Activated CD4-positive, CD25-positive, alpha-beta regulatory T cell (primary cell): ENCODE data around the gene PIP4P1.
A peak's percentile ranks its signal among the peaks of the same experiment; 100 is the strongest.
"Not testable (repeated sequence)": the region's sequence is repeated elsewhere in the genome, so short reads cannot be mapped to it uniquely, and the experiment has no call there.

Source experiments
- DNase-seq, 4 experiments: peaks; one replicate each; lab custom pipeline; 2025; lab: John Stamatoyannopoulos, UW

Gene PIP4P1

GRCh38 chr14:20461225-20462141 lies at the start of gene PIP4P1:
Gene PIP4P1, minus strand, starts transcription at chr14:20461434. Its CDS starts 109 bp downstream, at chr14:20461325.
- peak; percentile 94 to 98 (median 96) for DNase-seq

- no peak for DNase-seq
Measured at GRCh38 chr14:20508367-20508766, 47.1 kb upstream of the PIP4P1 start.

DNA sequence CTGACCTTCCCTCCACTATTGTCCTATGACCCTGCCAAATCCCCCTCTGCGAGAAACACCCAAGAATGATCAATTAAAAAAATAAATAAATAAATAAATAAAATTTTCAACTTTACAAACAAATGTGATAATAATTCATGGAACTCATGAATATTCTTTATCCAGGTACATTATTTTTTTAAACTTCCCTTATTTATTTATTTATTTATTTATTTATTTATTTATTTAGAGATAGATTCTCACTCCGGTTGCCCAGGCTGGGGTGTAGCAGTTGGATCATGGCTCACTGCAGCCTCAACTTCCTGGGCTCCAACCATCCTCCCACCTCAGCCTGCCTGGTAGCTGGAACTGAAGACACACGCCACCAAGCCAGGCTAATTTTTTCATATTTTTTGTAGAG lies 46.3 kb upstream of the PIP4P1 start:
- DNase-seq = not testable (repeated sequence)

GRCh38 chr14:20506752-20507151 lies 45.5 kb upstream of the PIP4P1 start:
- DNase-seq = not testable (repeated sequence)

- not testable (repeated sequence) for DNase-seq
Measured at GRCh38 chr14:20506276-20506675, 45.0 kb upstream of the PIP4P1 start.

- no peak for DNase-seq
Measured at GRCh38 chr14:20503898-20504297, 42.7 kb upstream of the PIP4P1 start.

DNA sequence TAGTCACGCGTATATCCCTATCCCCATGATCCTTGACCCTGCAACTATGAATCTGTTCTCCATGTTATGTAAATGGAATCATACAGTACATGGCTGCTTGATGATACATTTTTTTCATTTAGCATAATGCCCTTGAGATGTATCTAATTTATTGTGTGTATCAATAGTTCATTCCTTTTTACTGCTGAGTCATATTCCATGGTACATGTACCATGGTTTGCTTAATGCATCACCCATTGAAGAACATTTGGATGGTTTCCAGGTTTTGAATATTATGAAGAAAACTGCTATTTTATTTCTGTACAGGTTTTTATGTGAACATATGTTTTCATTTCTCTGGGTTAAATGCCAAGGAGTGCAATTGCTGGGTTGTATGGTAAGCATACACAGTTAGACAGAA lies 40.1 kb upstream of the PIP4P1 start:
- DNase-seq = no peak

GRCh38 chr14:20499881-20500280 lies 38.6 kb upstream of the PIP4P1 start:
- no peak for DNase-seq

- DNase-seq = no peak
Measured at GRCh38 chr14:20499108-20499507, 37.9 kb upstream of the PIP4P1 start.

DNA sequence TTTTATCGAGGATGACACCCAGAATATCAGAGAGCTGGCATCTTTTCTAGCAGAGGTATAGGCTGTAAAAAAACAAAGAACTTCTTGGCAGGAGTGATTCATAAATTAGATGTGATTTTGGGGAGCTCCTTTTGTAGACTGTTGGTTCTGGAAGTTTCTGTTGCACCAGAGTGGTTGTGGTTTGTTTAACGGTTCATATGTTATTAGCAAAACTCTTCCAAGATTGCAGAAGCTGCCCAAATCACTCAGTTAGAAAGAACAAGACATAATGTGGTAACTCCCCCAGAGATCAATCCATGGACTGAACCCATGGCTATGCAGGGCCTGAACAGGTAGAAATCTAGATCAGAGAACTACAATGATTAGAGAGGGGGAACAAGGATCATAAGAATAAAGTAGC lies 37.4 kb upstream of the PIP4P1 start:
- DNase-seq = no peak

- DNase-seq = no peak
Measured at GRCh38 chr14:20494935-20495766, 33.9 kb upstream of the PIP4P1 start.

DNA sequence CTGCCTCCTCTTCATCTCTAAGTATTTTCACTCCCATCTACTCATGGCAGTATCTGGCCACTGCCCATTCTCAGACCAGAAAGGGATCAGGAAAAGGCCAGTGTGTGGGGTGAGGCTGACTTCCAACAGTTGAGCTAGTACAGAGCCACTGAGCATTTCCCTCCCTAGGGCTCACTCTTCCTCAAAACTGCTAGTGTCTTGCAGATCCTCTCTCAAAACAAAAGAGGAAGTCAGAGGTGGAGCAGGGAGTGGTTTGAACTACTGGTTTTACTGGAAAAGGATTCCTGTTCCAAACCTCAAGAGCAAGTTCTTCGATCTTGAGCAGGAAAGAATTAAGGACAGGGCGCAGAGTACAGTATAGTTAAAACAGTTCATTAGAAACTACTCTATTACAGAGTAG lies 32.4 kb upstream of the PIP4P1 start:
- DNase-seq = no peak

DNA sequence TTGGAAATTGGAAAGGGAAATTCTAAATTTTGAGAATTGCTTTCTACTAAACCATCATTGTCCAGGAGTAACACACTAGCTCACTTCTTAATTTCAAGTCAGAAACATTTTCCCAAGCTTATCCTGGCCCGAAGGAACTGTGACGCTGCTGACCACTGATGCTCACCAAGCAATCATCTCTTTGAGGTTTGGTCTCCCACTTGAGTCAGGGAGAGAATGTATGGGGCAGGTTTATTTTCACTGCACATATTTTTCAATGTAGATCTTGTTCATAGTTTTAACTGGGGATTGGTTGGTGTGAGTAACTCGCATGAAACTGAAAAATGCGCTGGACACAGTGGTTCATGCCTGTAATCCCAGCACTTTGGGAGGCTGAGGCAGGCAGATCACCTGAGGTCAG lies 31.3 kb upstream of the PIP4P1 start:
- no peak for DNase-seq

GRCh38 chr14:20490563-20490962 lies 29.3 kb upstream of the PIP4P1 start:
- DNase-seq = no peak

DNA sequence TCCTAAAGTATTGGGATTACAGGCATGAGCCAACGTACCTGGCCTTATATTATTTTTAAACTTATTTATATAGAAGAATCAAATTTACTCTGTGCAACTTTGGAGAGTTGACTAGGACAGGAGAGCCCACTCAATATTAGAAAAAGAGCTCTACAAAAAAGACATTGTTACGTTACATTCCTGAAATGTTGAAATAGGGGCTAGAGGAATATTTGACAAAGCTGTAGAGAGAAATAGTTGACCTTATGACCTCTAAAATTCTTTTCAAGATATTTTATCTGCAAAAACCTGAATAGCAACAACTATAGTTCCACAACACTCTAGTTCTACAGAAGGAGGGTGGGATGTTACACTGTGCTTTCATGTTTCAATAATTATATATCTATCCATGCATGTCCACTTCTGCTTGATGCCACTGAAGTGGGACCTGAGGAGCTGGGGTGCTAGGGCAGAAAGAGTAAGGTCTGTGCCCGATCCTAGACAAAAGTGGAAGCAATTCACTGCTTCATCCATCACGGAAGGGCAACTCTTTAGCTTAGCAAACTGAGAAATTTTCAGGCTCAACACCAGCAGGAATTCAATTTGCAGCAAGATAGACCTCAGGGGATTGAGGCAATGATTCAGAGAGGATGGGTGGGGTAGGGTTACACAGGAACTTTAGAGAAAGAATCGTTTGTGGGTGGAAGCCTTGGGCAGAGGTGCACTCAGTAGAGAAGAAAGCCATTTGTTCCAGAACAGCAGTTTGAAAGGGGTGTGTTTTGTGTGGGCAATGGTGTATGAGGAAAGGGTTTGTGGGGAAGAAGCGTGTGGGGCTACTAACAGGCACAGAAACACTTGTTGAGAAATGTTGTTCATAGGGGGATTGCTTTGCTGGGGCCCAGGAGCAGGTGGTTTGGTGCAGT lies 28.1 kb upstream of the PIP4P1 start:
- no peak for DNase-seq

- DNase-seq = no peak
Measured at GRCh38 chr14:20487396-20487725, 26.1 kb upstream of the PIP4P1 start.

DNA sequence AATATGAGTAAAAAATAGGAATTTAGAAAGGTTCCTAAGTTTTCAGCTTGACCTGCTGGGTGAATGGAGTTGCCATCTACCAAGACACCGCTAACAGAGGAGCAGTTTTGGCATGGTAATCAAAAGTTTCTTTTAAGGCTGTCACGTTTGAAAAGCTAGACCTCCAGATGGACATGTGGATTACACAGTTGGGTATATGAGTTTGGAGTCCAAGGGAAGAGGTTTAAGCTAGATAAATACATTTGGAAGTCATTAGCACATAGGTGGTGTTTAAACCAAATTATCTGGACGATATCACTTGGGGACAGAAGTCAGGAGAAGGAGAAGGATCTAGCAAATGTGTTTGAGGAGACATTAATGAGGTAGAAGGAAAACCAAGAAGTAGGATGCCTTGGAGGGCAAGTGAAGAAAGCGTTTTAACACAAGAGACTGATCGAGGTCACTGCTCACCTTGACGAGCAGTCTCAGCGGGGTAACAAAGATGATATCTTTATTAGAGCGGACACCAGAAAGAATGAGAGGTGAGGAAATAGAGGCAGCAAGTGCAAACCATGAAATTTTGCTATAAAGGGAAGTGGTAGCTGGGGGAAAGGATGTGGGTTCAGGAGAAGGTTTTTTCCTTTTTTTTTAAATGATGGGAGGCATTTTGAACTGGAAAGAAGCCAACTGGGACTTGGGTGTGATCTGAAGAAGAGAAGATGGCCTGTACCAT lies 25.6 kb upstream of the PIP4P1 start:
- DNase-seq = no peak

DNA sequence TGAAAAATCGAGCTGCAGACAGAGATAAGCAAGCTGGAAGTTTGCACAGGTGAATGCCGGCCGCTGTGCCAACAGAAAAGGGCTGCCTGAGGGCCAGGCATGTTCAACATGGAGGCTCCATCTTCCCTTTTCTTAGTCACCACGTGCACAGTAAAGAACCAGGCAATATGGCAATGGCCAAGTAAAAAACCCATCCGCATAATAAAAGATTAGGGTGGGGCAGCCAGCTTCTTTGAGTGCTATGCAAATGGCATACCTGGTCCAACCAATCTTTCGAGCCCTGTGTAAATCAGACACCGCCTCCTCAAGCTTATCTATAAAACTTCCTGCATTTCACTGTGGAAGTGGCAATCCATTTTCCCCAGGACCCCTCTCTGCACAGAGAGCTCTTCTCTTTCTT lies 24.7 kb upstream of the PIP4P1 start:
- no peak for DNase-seq

GRCh38 chr14:20482382-20482781 lies 21.1 kb upstream of the PIP4P1 start:
- DNase-seq = no peak

DNA sequence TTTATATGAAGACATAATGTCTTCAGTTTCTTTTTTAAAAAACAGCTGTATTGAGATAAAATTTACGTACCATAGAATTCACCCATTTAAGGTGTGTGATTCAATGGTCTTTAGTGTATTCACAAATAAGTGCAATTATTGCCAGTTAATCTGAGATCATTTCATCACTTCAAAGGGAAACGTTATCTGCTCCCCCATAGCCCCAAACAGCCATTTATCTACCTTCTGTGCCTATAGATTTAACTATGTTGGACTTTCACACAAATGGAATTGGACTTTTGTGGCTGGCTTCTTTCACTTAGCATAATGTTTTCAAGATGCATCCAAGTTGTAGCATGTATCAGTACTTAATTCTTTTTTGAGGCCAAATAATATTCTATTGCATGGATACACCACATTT lies 17.7 kb upstream of the PIP4P1 start:
- DNase-seq = no peak

GRCh38 chr14:20477211-20477876 lies 16.1 kb upstream of the PIP4P1 start:
- DNase-seq = no peak
